ENCODE results near the gene PKLR. TPM values are rescaled to one million over a fixed set of nuclear protein-coding genes. Genes with fewer than 3 reads are reported as not detected.
A peak's percentile ranks its signal among the peaks of the same experiment; 100 is the strongest.

Gene PKLR
- polyA plus RNA-seq, 1 donor from 2014 or later = not detected

DNA sequence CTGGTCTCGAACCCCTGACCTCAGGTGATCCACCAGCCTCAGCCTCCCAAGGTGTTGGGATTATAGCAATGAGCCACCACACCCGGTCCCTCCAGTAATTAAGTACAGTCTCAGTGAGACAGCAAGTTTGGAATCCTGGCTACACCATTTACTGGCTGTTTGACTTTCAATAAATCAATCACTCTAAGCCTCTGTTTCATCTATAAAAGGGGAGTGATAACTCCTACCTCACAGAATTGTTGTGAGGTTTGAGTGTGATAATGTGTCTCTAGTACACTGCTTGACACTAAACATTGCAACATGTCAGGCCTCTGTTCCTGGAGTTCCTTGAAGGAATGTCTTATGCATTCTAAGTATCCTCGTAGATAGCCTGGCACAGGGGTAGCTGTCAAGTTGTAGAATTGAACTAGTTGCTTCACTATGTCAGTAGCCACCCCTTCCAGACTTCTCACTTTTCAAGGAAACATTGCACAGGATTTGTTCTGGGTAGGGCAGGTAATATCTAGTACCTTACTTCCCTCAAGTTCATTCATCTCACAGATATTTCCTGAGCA lies 58.4 kb downstream of the PKLR start:
- H3K4me3 ChIP-seq (ENCODE audit: low read length) = no peak overlapping the region
- no peaks in the 10 kb centered on the region for H3K79me2 ChIP-seq (replicated peaks; ENCODE audit: insufficient read depth, low read length)
- H3K27me3 ChIP-seq (ENCODE audit: insufficient read depth, low read depth, low read length) = no peaks in the 10 kb centered on the region
- H2AFZ ChIP-seq (ENCODE audit: low read depth, low read length) = no peak overlapping the region
- H3K4me2 ChIP-seq (ENCODE audit: low read length) = no peak overlapping the region
- no peak overlapping the region for H3K9ac ChIP-seq (ENCODE audit: low read length)
- H3K36me3 ChIP-seq (ENCODE audit: insufficient read depth, low read length) = no peaks in the 10 kb centered on the region
- H4K20me1 ChIP-seq (ENCODE audit: insufficient read depth) = no peaks in the 10 kb centered on the region
- H3F3A ChIP-seq (ENCODE audit: insufficient read depth, low read length, poor library complexity, severe bottlenecking) = no peaks in the 10 kb centered on the region
- no peak overlapping the region for H3K27ac ChIP-seq (ENCODE audit: low read length)
- no peaks in the 10 kb centered on the region for H3K9me2 ChIP-seq (ENCODE audit: insufficient read depth, low read length)
- H3K9me3 ChIP-seq (ENCODE audit: low read length) = no peaks in the 10 kb centered on the region
- TF ChIP-seq REST (IDR thresholded peaks at IDR 0.05; ENCODE audit: borderline replicate concordance) (no peak), TAF1 (IDR thresholded peaks at IDR 0.05; ENCODE audit: low read depth) (no peak), POLR2AphosphoS5 (IDR thresholded peaks at IDR 0.05) (no peak), EZH2 (IDR thresholded peaks at IDR 0.05; ENCODE audit: borderline replicate concordance, insufficient read depth, low read length, poor library complexity, severe bottlenecking) (no peak), EP300 (conservative IDR thresholded peaks at IDR 0.05; ENCODE audit: poor library complexity, severe bottlenecking) (no peak), SMC3 (conservative IDR thresholded peaks at IDR 0.05; ENCODE audit: poor library complexity) (no peak), MXI1 (conservative IDR thresholded peaks at IDR 0.05; ENCODE audit: poor library complexity, severe bottlenecking) (no peak), RAD21 (conservative IDR thresholded peaks at IDR 0.05) (no peak)

DNA sequence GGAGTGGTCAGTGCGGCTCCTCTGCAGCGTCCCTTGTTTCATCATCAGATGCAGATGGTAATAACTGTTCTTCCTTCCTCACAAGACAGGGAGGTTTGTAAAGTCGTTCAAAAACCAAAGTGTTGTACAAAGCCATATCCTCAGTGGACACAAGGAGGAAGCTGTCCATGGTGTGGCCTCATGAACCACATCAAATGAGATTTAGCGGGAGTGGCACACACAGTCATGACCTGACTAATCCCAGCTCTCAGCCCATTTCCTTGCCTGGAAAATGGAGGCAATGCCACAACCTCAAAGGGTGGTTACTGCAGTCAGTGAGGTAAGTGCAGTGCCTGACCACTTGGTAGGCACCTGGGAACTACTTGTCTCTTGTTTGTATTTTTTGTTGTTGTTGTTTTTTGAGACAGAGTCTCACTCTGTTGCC lies 59.4 kb downstream of the PKLR start:
- Histone ChIP-seq H3K27me3 (ENCODE audit: insufficient read depth, low read depth, low read length) (no peaks in the 10 kb centered on the region), H3K36me3 (ENCODE audit: insufficient read depth, low read length) (no peaks in the 10 kb centered on the region), H3K9ac (ENCODE audit: low read length) (no peak overlapping the region), H4K20me1 (ENCODE audit: insufficient read depth) (no peaks in the 10 kb centered on the region), H3K4me2 (ENCODE audit: low read length) (no peak overlapping the region), H3K9me2 (ENCODE audit: insufficient read depth, low read length) (no peaks in the 10 kb centered on the region), H3K27ac (ENCODE audit: low read length) (peak overlapping the region; percentile 30), H3K79me2 (replicated peaks; ENCODE audit: insufficient read depth, low read length) (no peaks in the 10 kb centered on the region), H2AFZ (ENCODE audit: low read depth, low read length) (peak overlapping the region; percentile 4), H3F3A (ENCODE audit: insufficient read depth, low read length, poor library complexity, severe bottlenecking) (no peaks in the 10 kb centered on the region), H3K9me3 (ENCODE audit: low read length) (no peaks in the 10 kb centered on the region), H3K4me3 (ENCODE audit: low read length) (no peak overlapping the region)
- TF ChIP-seq REST (IDR thresholded peaks at IDR 0.05; ENCODE audit: borderline replicate concordance) = no peak
- no peak for TF ChIP-seq EP300 (conservative IDR thresholded peaks at IDR 0.05; ENCODE audit: poor library complexity, severe bottlenecking)
- TF ChIP-seq POLR2AphosphoS5 (IDR thresholded peaks at IDR 0.05) = no peak
- no peak for TF ChIP-seq SMC3 (conservative IDR thresholded peaks at IDR 0.05; ENCODE audit: poor library complexity)
- no peak for TF ChIP-seq MXI1 (conservative IDR thresholded peaks at IDR 0.05; ENCODE audit: poor library complexity, severe bottlenecking)
- TF ChIP-seq TAF1 (IDR thresholded peaks at IDR 0.05; ENCODE audit: low read depth) = no peak

Data from neural cell (in vitro differentiated cells).